ENCODE results near the gene CHMP1B. TPM values are rescaled to one million over a fixed set of nuclear protein-coding genes. Genes with fewer than 3 reads are reported as not detected.
"Not testable (repeated sequence)": the region's sequence is repeated elsewhere in the genome, so short reads cannot be mapped to it uniquely, and the experiment has no call there.

Gene CHMP1B
- total and polyA plus RNA-seq, 2 experiments from 2014 or later, result 42.8 to 46.9 TPM

- Histone ChIP-seq H3K4me3 (no peak overlapping the region), H3K4me1 (ENCODE audit: low read depth) (peaks cover 4% of the 10 kb centered on the region), H3K27me3 (no peaks in the 10 kb centered on the region), H3K36me3 (no peaks in the 10 kb centered on the region), H3K9me3 (ENCODE audit: low read depth) (no peaks in the 10 kb centered on the region), H3K27ac (no peak overlapping the region)
- TF ChIP-seq, protein P1, sequence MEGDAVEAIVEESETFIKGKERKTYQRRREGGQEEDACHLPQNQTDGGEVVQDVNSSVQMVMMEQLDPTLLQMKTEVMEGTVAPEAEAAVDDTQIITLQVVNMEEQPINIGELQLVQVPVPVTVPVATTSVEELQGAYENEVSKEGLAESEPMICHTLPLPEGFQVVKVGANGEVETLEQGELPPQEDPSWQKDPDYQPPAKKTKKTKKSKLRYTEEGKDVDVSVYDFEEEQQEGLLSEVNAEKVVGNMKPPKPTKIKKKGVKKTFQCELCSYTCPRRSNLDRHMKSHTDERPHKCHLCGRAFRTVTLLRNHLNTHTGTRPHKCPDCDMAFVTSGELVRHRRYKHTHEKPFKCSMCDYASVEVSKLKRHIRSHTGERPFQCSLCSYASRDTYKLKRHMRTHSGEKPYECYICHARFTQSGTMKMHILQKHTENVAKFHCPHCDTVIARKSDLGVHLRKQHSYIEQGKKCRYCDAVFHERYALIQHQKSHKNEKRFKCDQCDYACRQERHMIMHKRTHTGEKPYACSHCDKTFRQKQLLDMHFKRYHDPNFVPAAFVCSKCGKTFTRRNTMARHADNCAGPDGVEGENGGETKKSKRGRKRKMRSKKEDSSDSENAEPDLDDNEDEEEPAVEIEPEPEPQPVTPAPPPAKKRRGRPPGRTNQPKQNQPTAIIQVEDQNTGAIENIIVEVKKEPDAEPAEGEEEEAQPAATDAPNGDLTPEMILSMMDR (IDR thresholded peaks at IDR 0.05; ENCODE audit: low read depth, low read length), result no peak
- no peak for DNase-seq (ENCODE audit: low read depth in 1 of 2, low spot score in 1 of 2)
These were observed 3.4 kb upstream of the CHMP1B start for GRCh38 chr18:11847811-11848210.

DNA sequence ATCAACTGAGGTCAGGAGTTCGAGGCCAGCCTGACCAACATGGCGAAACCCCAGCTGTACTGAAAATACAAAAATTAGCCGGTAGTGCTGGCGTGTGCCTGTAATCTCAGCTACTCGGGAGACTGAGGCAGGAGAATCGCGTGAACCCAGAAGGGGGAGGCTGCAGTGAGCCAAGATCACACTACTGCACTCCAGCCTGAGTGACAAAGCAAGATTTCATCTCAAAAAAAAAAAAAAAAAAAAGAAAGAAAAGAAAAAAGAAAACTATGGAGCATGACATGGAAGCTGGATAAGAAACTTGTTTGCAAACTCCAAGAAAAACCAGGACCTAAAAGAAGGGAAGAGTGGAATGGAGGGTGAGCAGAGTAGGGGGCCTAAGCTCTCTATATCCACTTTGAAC is 1.9 kb upstream of the CHMP1B start:
- H3K4me1 ChIP-seq (ENCODE audit: low read depth), result peaks cover 9% of the 10 kb centered on the region
- H3K4me3 ChIP-seq, result no peak overlapping the region
- TF ChIP-seq, protein P1 (IDR thresholded peaks at IDR 0.05; ENCODE audit: low read depth, low read length), result no peak
- no peak overlapping the region for H3K27ac ChIP-seq
- DNase-seq (ENCODE audit: low read depth in 1 of 2, low spot score in 1 of 2), result no peak
- H3K27me3 ChIP-seq, result no peaks in the 10 kb centered on the region
- H3K9me3 ChIP-seq (ENCODE audit: low read depth), result no peaks in the 10 kb centered on the region
- no peaks in the 10 kb centered on the region for H3K36me3 ChIP-seq

- TF ChIP-seq, protein P1 (IDR thresholded peaks at IDR 0.05; ENCODE audit: low read depth, low read length), result no peak
- Histone ChIP-seq H3K9me3 (ENCODE audit: low read depth) (no peaks in the 10 kb centered on the region), H3K27ac (no peak overlapping the region), H3K4me3 (peak overlapping the region; percentile 88), H3K36me3 (no peaks in the 10 kb centered on the region), H3K4me1 (ENCODE audit: low read depth) (peaks cover 9% of the 10 kb centered on the region), H3K27me3 (no peaks in the 10 kb centered on the region)
- peak; percentile 12 to 96 for DNase-seq (ENCODE audit: low read depth in 1 of 2, low spot score in 1 of 2)
These were observed 1.2 kb upstream of the CHMP1B start for GRCh38 chr18:11849841-11850634.

DNA sequence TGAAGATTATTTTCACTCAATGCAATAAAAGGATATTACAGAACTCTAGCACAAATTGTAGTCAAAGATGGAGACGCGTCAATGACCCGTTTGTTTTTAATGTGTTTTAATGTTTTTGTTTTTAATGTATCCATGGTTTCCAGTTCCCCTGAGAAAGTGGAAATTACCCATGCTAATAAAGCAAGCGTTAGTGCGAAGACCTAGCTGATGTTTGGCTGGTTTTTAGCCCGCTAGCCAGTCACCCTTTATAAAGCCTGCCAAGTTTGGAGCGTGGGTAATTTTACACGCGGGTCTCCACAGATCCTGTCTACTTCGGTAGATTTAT is 430 bp upstream of the CHMP1B start:
- peak in 1 of 2 donors; percentile 83 for DNase-seq (ENCODE audit: low read depth in 1 of 2, low spot score in 1 of 2)
- Histone ChIP-seq H3K27ac (peak overlapping the region; percentile 85), H3K4me1 (ENCODE audit: low read depth) (peaks cover 9% of the 10 kb centered on the region)

GRCh38 chr18:11851806-11852337 is 659 bp downstream of the CHMP1B start:
- Histone ChIP-seq H3K9me3 (ENCODE audit: low read depth) (no peaks in the 10 kb centered on the region), H3K4me1 (ENCODE audit: low read depth) (peaks cover 11% of the 10 kb centered on the region), H3K27ac (peak overlapping the region; percentile 85), H3K27me3 (no peaks in the 10 kb centered on the region), H3K36me3 (no peaks in the 10 kb centered on the region), H3K4me3 (peak overlapping the region; percentile 88)
- TF ChIP-seq, protein P1 (IDR thresholded peaks at IDR 0.05; ENCODE audit: low read depth, low read length), result no peak
- peak; percentile 48 to 50 for DNase-seq (ENCODE audit: low read depth in 1 of 2, low spot score in 1 of 2)

More for the DNA sequence above, 430 bp upstream of the CHMP1B start:
- Histone ChIP-seq H3K4me3 (peak overlapping the region; percentile 88), H3K27me3 (no peaks in the 10 kb centered on the region), H3K36me3 (no peaks in the 10 kb centered on the region), H3K9me3 (ENCODE audit: low read depth) (no peaks in the 10 kb centered on the region)
- TF ChIP-seq, protein P1 (IDR thresholded peaks at IDR 0.05; ENCODE audit: low read depth, low read length), result no peak

DNA sequence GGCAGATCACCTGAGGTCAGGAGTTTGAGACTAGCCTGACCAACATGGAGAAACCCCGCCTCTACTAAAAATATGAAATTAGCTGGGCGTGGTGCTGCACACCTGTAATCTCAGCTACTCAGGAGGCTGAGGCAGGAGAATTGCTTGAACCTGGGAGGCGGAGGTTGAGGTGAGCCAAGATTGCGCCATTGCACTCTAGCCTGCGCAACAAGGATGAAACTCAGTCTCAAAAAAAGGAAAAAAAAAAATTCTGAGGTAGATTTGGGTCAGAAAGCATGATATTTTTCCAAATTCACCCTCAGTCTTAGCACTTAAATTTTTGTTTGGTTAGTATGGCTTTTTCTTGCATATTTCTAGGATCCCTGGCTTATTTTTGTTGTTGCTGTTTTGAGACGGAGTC is 3.3 kb downstream of the CHMP1B start:
- peaks cover 23% of the 10 kb centered on the region for H3K4me1 ChIP-seq (ENCODE audit: low read depth)
- not testable (repeated sequence) for DNase-seq (ENCODE audit: low read depth in 1 of 2, low spot score in 1 of 2); H3K4me3 ChIP-seq; H3K36me3 ChIP-seq; H3K27me3 ChIP-seq; H3K27ac ChIP-seq; H3K9me3 ChIP-seq (ENCODE audit: low read depth)
